GM06990 (cell line): ENCODE results near the gene POPDC2.

Source experiments
- DNase-seq: peaks from one replicate; pipeline ENCODE4 v3.0.0-alpha.2; 2011; ENCODE audit not compliant: insufficient read length; ENCODE audit errors: extremely low read depth
- H3K27me3 ChIP-seq: replicated peaks from 2 replicates; pipeline ENCODE4 v1.6.0; 2011; ENCODE audit warnings: low read length; ENCODE audit not compliant: control insufficient read depth, insufficient read depth
- H3K36me3 ChIP-seq: 2 replicates; pipeline ENCODE4 v1.5.1; 2011; ENCODE audit warnings: low read length; ENCODE audit not compliant: control insufficient read depth, insufficient read depth
- H3K4me3 ChIP-seq: replicated peaks from 2 replicates; pipeline ENCODE4 v1.5.1; 2011; ENCODE audit warnings: low read depth, mild to moderate bottlenecking, control low read depth, low read length
- CTCF ChIP-seq: IDR thresholded peaks from 2 replicates; pipeline ENCODE4 v1.5.1; 2011; ENCODE audit warnings: low read length, control low read depth, mild to moderate bottlenecking, inconsistent platforms; ENCODE audit not compliant: insufficient read depth, poor library complexity, severe bottlenecking

The POPDC2 gene

GRCh38 chr3:119613201-119613600, 47.2 kb downstream of the POPDC2 start:
- Histone ChIP-seq H3K36me3 (peaks cover 1% of the 10 kb centered on the region; the same call in 1 of the 2 replicates), H3K27me3 (no peaks in the 10 kb centered on the region), H3K4me3 (no peak overlapping the region)
- no peak for DNase-seq
- TF ChIP-seq CTCF, result no peak

- no peak overlapping the region for H3K4me3 ChIP-seq
- TF ChIP-seq CTCF, result no peak
- no peaks in the 10 kb centered on the region for H3K27me3 ChIP-seq
- 0 out of 2 replicates have a peak, but pooled peaks cover 1% of the 10 kb centered on the region for H3K36me3 ChIP-seq
- no peak for DNase-seq
These were observed 48.7 kb downstream of the POPDC2 start for GRCh38 chr3:119611664-119612063.

- H3K4me3 ChIP-seq, result no peak overlapping the region
- no peak for DNase-seq
- no peak for TF ChIP-seq CTCF
- H3K36me3 ChIP-seq, result no peaks in the 10 kb centered on the region
- H3K27me3 ChIP-seq, result no peaks in the 10 kb centered on the region
These were observed 51.1 kb downstream of the POPDC2 start for GRCh38 chr3:119609301-119609700.

- DNase-seq, result no peak
- H3K27me3 ChIP-seq, result no peaks in the 10 kb centered on the region
- H3K36me3 ChIP-seq, result no peaks in the 10 kb centered on the region
- no peak overlapping the region for H3K4me3 ChIP-seq
- no peak for TF ChIP-seq CTCF
These were observed 51.9 kb downstream of the POPDC2 start for GRCh38 chr3:119608405-119609000.

- TF ChIP-seq CTCF, result no peak
- no peak for DNase-seq
- no peak overlapping the region for H3K4me3 ChIP-seq
- no peaks in the 10 kb centered on the region for H3K36me3 ChIP-seq
- no peaks in the 10 kb centered on the region for H3K27me3 ChIP-seq
These were observed 55.5 kb downstream of the POPDC2 start for GRCh38 chr3:119604878-119605277.

GRCh38 chr3:119602676-119603075, 57.7 kb downstream of the POPDC2 start:
- no peak for TF ChIP-seq CTCF
- H3K36me3 ChIP-seq, result no peaks in the 10 kb centered on the region
- DNase-seq, result no peak

More at GRCh38 chr3:119602676-119603075, 57.7 kb downstream of the POPDC2 start:
- no peak overlapping the region for H3K4me3 ChIP-seq
- H3K27me3 ChIP-seq, result no peaks in the 10 kb centered on the region
